Thymus (tissue), 14 donors: Measurements from ENCODE around the gene PSMD13. TPM values are rescaled to one million over a fixed set of nuclear protein-coding genes. Genes with fewer than 3 reads are reported as not detected.
"Not testable (repeated sequence)": the region's sequence is repeated elsewhere in the genome, so short reads cannot be mapped to it uniquely, and the experiment has no call there.

Source experiments
- DNase-seq, 9 donors: peaks; one replicate each; pipeline ENCODE4 v3.0.0-alpha.2; 2013; ENCODE audit warnings: low spot score in 9 of 9, low read depth in 6 of 9, missing footprints in 1 of 9
- H3K27ac ChIP-seq, 2 donors: one replicate each; pipeline ENCODE4 v1.5.1; 2013; ENCODE audit warnings: control low read depth in 1 of 2, low read depth in 1 of 2, low read length in 1 of 2, mild to moderate bottlenecking in 1 of 2, moderate library complexity in 1 of 2
- H3K27me3 ChIP-seq, 2 donors: one replicate each; pipeline ENCODE4 v1.5.1; 2013; ENCODE audit warnings: low read length in 1 of 2; ENCODE audit not compliant: control insufficient read depth in 2 of 2, insufficient read depth in 1 of 2
- H3K36me3 ChIP-seq, 2 donors: one replicate each; pipeline ENCODE4 v1.5.1; 2013; ENCODE audit warnings: low read length in 1 of 2, mild to moderate bottlenecking in 1 of 2, moderate library complexity in 1 of 2; ENCODE audit not compliant: control insufficient read depth in 2 of 2, insufficient read depth in 2 of 2
- H3K4me1 ChIP-seq, 2 donors: one replicate each; pipeline ENCODE4 v1.5.1; 2013; ENCODE audit warnings: low read length in 2 of 2; ENCODE audit not compliant: control insufficient read depth in 2 of 2, insufficient read depth in 2 of 2
- H3K4me3 ChIP-seq, 2 donors: one replicate each; pipeline ENCODE4 v1.5.1; 2013; ENCODE audit warnings: low read length in 2 of 2, control low read depth in 1 of 2, mild to moderate bottlenecking in 1 of 2
- H3K9me3 ChIP-seq, 2 donors: one replicate each; pipeline ENCODE4 v1.5.1; 2013; ENCODE audit warnings: low read length in 1 of 2, mild to moderate bottlenecking in 1 of 2; ENCODE audit not compliant: control insufficient read depth in 2 of 2, insufficient read depth in 1 of 2
- WGBS: extraction: QIAGEN DNeasy Blood & Tissue Kit; methylation state at CpG from one replicate; pipeline ENCODE4 v1.1.7; 2013; 5-methylcytosine and 5-hydroxymethylcytosine counted together
- long read RNA-seq, 10 donors: transcript quantifications; one replicate each; lab custom pipeline, GENCODE V29; 2026
- polyA plus RNA-seq: library from polyadenylated mRNA; stranded (reverse); fragments of 200-250 nt; gene quantifications from one replicate; pipeline ENCODE4 v1.2.3, GENCODE V29; 2013
- total RNA-seq: library from RNA; stranded (reverse); fragments of 120-200 nt; gene quantifications from one replicate; pipeline ENCODE4 v1.2.4, GENCODE V29; 2013
- donor health status: healthy.

The PSMD13 gene
- total RNA-seq: 134 TPM
- polyA plus RNA-seq: 192 TPM
- long read RNA-seq, donor 1, transcript PSMD13-212 (13 exons, 1,991 nt): major isoform, 5 of 9 reads
- long read RNA-seq, donor 1, partial matches to known transcripts: 0 of 9 reads
- long read RNA-seq, donor 1, other reads (novel, unspliced or antisense): 0 of 9 reads
- long read RNA-seq, donor 2: 0 reads
- long read RNA-seq, donor 3, transcript PSMD13-207 (1 exons, 2,200 nt): minor isoform, 33 of 160 reads
- long read RNA-seq, donor 3, transcript PSMD13-210 (2 exons, 507 nt): minor isoform, 6 of 160 reads
- long read RNA-seq, donor 3, transcript PSMD13-212 (13 exons, 1,991 nt): major isoform, 102 of 160 reads
- long read RNA-seq, donor 3, partial matches to known transcripts: 17 of 160 reads
- long read RNA-seq, donor 3, other reads (novel, unspliced or antisense): 0 of 160 reads
- long read RNA-seq, donor 4, transcript PSMD13-212 (13 exons, 1,991 nt): major isoform, 20 of 30 reads
- long read RNA-seq, donor 4, transcript PSMD13-207 (1 exons, 2,200 nt): minor isoform, 9 of 30 reads
- long read RNA-seq, donor 4, partial matches to known transcripts: 0 of 30 reads
- long read RNA-seq, donor 4, other reads (novel, unspliced or antisense): 0 of 30 reads
- long read RNA-seq, donor 5, transcript PSMD13-212 (13 exons, 1,991 nt): major isoform, 84 of 111 reads
- long read RNA-seq, donor 5, transcript PSMD13-207 (1 exons, 2,200 nt): minor isoform, 23 of 111 reads
- long read RNA-seq, donor 5, partial matches to known transcripts: 0 of 111 reads
- long read RNA-seq, donor 5, other reads (novel, unspliced or antisense): 0 of 111 reads
- long read RNA-seq, donor 6, transcript PSMD13-212 (13 exons, 1,991 nt): major isoform, 45 of 59 reads
- long read RNA-seq, donor 6, transcript PSMD13-207 (1 exons, 2,200 nt): minor isoform, 7 of 59 reads
- long read RNA-seq, donor 6, partial matches to known transcripts: 5 of 59 reads
- long read RNA-seq, donor 6, other reads (novel, unspliced or antisense): 0 of 59 reads
- long read RNA-seq, donor 7, transcript PSMD13-207 (1 exons, 2,200 nt): minor isoform, 19 of 69 reads
- long read RNA-seq, donor 7, transcript PSMD13-212 (13 exons, 1,991 nt): major isoform, 48 of 69 reads
- long read RNA-seq, donor 7, partial matches to known transcripts: 0 of 69 reads
- long read RNA-seq, donor 7, other reads (novel, unspliced or antisense): 0 of 69 reads
- long read RNA-seq, donor 8, transcript PSMD13-212 (13 exons, 1,991 nt): major isoform, 22 of 26 reads
- long read RNA-seq, donor 8, partial matches to known transcripts: 0 of 26 reads
- long read RNA-seq, donor 8, other reads (novel, unspliced or antisense): 0 of 26 reads
- long read RNA-seq, donor 9, transcript PSMD13-207 (1 exons, 2,200 nt): minor isoform, 9 of 43 reads
- long read RNA-seq, donor 9, transcript PSMD13-212 (13 exons, 1,991 nt): major isoform, 33 of 43 reads
- long read RNA-seq, donor 9, partial matches to known transcripts: 0 of 43 reads
- long read RNA-seq, donor 9, other reads (novel, unspliced or antisense): 0 of 43 reads
- long read RNA-seq, donor 10, transcript PSMD13-212 (13 exons, 1,991 nt): major isoform, 35 of 50 reads
- long read RNA-seq, donor 10, transcript PSMD13-207 (1 exons, 2,200 nt): minor isoform, 11 of 50 reads
- long read RNA-seq, donor 10, partial matches to known transcripts: 0 of 50 reads
- long read RNA-seq, donor 10, other reads (novel, unspliced or antisense): 0 of 50 reads

- Histone ChIP-seq H3K27ac (peak within 1 kb of the TSS; percentile 91 to 95), H3K4me1 (peaks cover 10 to 15% of the 10 kb centered on the region in 2 donors), H3K36me3 (peaks cover 12 to 22% of the 10 kb centered on the region in 2 donors), H3K27me3 (no peaks in the 10 kb centered on the region), H3K9me3 (no peaks in the 10 kb centered on the region), H3K4me3 (peak within 1 kb of the TSS; percentile 65 to 98)
- 2% methylated on average over 62 of the region's 62 CpGs for WGBS
- DNase-seq: peak in 8 of 9 donors; percentile 75 to 92 (median 82)
Measured at GRCh38 chr11:236774-237767, at the start of gene PSMD13. Gene PSMD13 (plus strand): TSS chr11:236976. CDS start chr11:237050, 74 bp downstream.

GRCh38 chr11:189200-189783, 47.5 kb upstream of the PSMD13 start:
- H3K4me1 ChIP-seq: peaks cover 0 to 13% of the 10 kb centered on the region in 2 donors
- DNase-seq, H3K4me3 ChIP-seq, H3K36me3 ChIP-seq, H3K9me3 ChIP-seq, H3K27ac ChIP-seq, H3K27me3 ChIP-seq: not testable (repeated sequence)
- WGBS: 88% methylated on average over 39 of the region's 55 CpGs

- not testable (repeated sequence) for DNase-seq, H3K27me3 ChIP-seq, H3K4me3 ChIP-seq, H3K36me3 ChIP-seq, H3K9me3 ChIP-seq, H3K27ac ChIP-seq
- peaks cover 0 to 13% of the 10 kb centered on the region in 2 donors for H3K4me1 ChIP-seq
- 72% methylated on average over 10 of the region's 25 CpGs for WGBS
Measured at GRCh38 chr11:189843-190311, 46.9 kb upstream of the PSMD13 start.

GRCh38 chr11:190546-190945, 46.2 kb upstream of the PSMD13 start:
- not testable (repeated sequence) for DNase-seq, H3K9me3 ChIP-seq, H3K27ac ChIP-seq, H3K27me3 ChIP-seq, H3K36me3 ChIP-seq, H3K4me3 ChIP-seq
- 85% methylated on average over 5 of the region's 5 CpGs for WGBS
- peaks cover 0 to 13% of the 10 kb centered on the region in 2 donors for H3K4me1 ChIP-seq

GRCh38 chr11:191490-192478, 45.0 kb upstream of the PSMD13 start:
- not testable (repeated sequence) for H3K9me3 ChIP-seq, H3K36me3 ChIP-seq, H3K4me3 ChIP-seq, H3K27me3 ChIP-seq
- H3K4me1 ChIP-seq: peaks cover 0 to 13% of the 10 kb centered on the region in 2 donors
- WGBS: 26% methylated on average over 7 of the region's 8 CpGs
- peak overlapping the region in 1 of 2 donors; percentile 43 for H3K27ac ChIP-seq
- DNase-seq: peak in 1 of 9 donors; percentile 37

- H3K27ac ChIP-seq, DNase-seq, H3K36me3 ChIP-seq, H3K27me3 ChIP-seq, H3K4me3 ChIP-seq, H3K9me3 ChIP-seq: not testable (repeated sequence)
- H3K4me1 ChIP-seq: peaks cover 0 to 13% of the 10 kb centered on the region in 2 donors
- WGBS: 89% methylated on average over 8 of the region's 11 CpGs
Measured at GRCh38 chr11:192674-193128, 44.1 kb upstream of the PSMD13 start, which contains the start of gene SCGB1C1. Gene SCGB1C1 (plus strand): TSS chr11:193078. CDS start chr11:193100, 22 bp downstream.
